ENCODE results near the gene PSPC1. TPM values are rescaled to one million over a fixed set of nuclear protein-coding genes. Genes with fewer than 3 reads are reported as not detected.

Gene PSPC1
- total RNA-seq, 3 donors from 2014 or later, result 66.7 to 143 (median 118) TPM

- Histone ChIP-seq H3K27ac (no peak overlapping the region), H3K4me3 (no peak overlapping the region), H3K27me3 (no peaks in the 10 kb centered on the region), H3K36me3 (no peaks in the 10 kb centered on the region), H3K9me3 (no peaks in the 10 kb centered on the region), H3K4me1 (peaks cover 0 to 3% of the 10 kb centered on the region in 2 donors)
- DNase-seq (ENCODE audit: low spot score in 2 of 2), result no peak
- intact Hi-C loops (cut with DNase I; ENCODE audit: low total_unique reads), result no loop called here
- TF ChIP-seq POLR2AphosphoS5 (IDR thresholded peaks at IDR 0.05), result no peak
- TF ChIP-seq CTCF (IDR thresholded peaks at IDR 0.05), result no peak
- TF ChIP-seq POLR2A (IDR thresholded peaks at IDR 0.05), result no peak
Observed at GRCh38 chr13:19769854-19770253, 12.9 kb downstream of the PSPC1 start.

- no peaks in the 10 kb centered on the region for H3K9me3 ChIP-seq
- intact Hi-C loops (cut with DNase I; ENCODE audit: low total_unique reads), result no loop called here
- H3K27me3 ChIP-seq, result no peaks in the 10 kb centered on the region
- H3K4me3 ChIP-seq, result no peak overlapping the region
- H3K36me3 ChIP-seq, result no peaks in the 10 kb centered on the region
- no peak overlapping the region for H3K27ac ChIP-seq
- no peak for DNase-seq (ENCODE audit: low spot score in 2 of 2)
- peaks cover 0 to 3% of the 10 kb centered on the region in 2 donors for H3K4me1 ChIP-seq
- TF ChIP-seq CTCF (IDR thresholded peaks at IDR 0.05), result no peak
- TF ChIP-seq POLR2A (IDR thresholded peaks at IDR 0.05), result no peak
- no peak for TF ChIP-seq POLR2AphosphoS5 (IDR thresholded peaks at IDR 0.05)
Observed at GRCh38 chr13:19767966-19768365, 14.8 kb downstream of the PSPC1 start.

GRCh38 chr13:19766591-19766990 lies 16.2 kb downstream of the PSPC1 start:
- no peaks in the 10 kb centered on the region for H3K4me1 ChIP-seq
- H3K9me3 ChIP-seq, result no peaks in the 10 kb centered on the region
- TF ChIP-seq POLR2AphosphoS5 (IDR thresholded peaks at IDR 0.05), result no peak
- TF ChIP-seq CTCF (IDR thresholded peaks at IDR 0.05), result no peak
- no peak for TF ChIP-seq POLR2A (IDR thresholded peaks at IDR 0.05)
- H3K27ac ChIP-seq, result no peak overlapping the region
- intact Hi-C loops (cut with DNase I; ENCODE audit: low total_unique reads), result no loop called here
- DNase-seq (ENCODE audit: low spot score in 2 of 2), result no peak
- no peaks in the 10 kb centered on the region for H3K27me3 ChIP-seq
- no peaks in the 10 kb centered on the region for H3K36me3 ChIP-seq
- H3K4me3 ChIP-seq, result no peak overlapping the region

- no peak for DNase-seq (ENCODE audit: low spot score in 2 of 2)
- Histone ChIP-seq H3K4me1 (no peaks in the 10 kb centered on the region), H3K27ac (no peak overlapping the region), H3K27me3 (no peaks in the 10 kb centered on the region), H3K36me3 (no peaks in the 10 kb centered on the region), H3K4me3 (no peak overlapping the region), H3K9me3 (no peaks in the 10 kb centered on the region)
- intact Hi-C loops (cut with DNase I; ENCODE audit: low total_unique reads), result no loop called here
- TF ChIP-seq POLR2A (IDR thresholded peaks at IDR 0.05) (no peak), POLR2AphosphoS5 (IDR thresholded peaks at IDR 0.05) (no peak), CTCF (IDR thresholded peaks at IDR 0.05) (no peak)
Observed at GRCh38 chr13:19764237-19764636, 18.5 kb downstream of the PSPC1 start.

GRCh38 chr13:19763618-19764017 lies 19.1 kb downstream of the PSPC1 start:
- TF ChIP-seq CTCF (IDR thresholded peaks at IDR 0.05) (no peak), POLR2A (IDR thresholded peaks at IDR 0.05) (no peak), POLR2AphosphoS5 (IDR thresholded peaks at IDR 0.05) (no peak)
- Histone ChIP-seq H3K27me3 (no peaks in the 10 kb centered on the region), H3K4me3 (no peak overlapping the region), H3K4me1 (no peaks in the 10 kb centered on the region), H3K9me3 (no peaks in the 10 kb centered on the region), H3K36me3 (no peaks in the 10 kb centered on the region), H3K27ac (no peak overlapping the region)
- no peak for DNase-seq (ENCODE audit: low spot score in 2 of 2)
- intact Hi-C loops (cut with DNase I; ENCODE audit: low total_unique reads), result no loop called here

All from breast epithelium (tissue), 4 donors.